Osteocyte (in vitro differentiated cells): ENCODE results near the gene RBMX. TPM values are rescaled to one million over a fixed set of nuclear protein-coding genes. Genes with fewer than 3 reads are reported as not detected.
"Not testable (repeated sequence)": the region's sequence is repeated elsewhere in the genome, so short reads cannot be mapped to it uniquely, and the experiment has no call there.

ENCODE experiments used
- DNase-seq: peaks from one replicate; pipeline ENCODE4 v3.0.0; 2021; ENCODE audit warnings: mixed read lengths; ENCODE audit not compliant: unreplicated experiment; ENCODE audit errors: extremely low spot score
- H3K27ac Mint-ChIP-seq: one replicate; pipeline ENCODE4 v1.8.0; 2021; ENCODE audit warnings: mild to moderate bottlenecking, mixed read lengths; ENCODE audit not compliant: unreplicated experiment
- H3K27me3 Mint-ChIP-seq: one replicate; pipeline ENCODE4 v1.8.0; 2021; ENCODE audit warnings: mixed read lengths; ENCODE audit not compliant: unreplicated experiment
- H3K36me3 Mint-ChIP-seq: one replicate; pipeline ENCODE4 v1.8.0; 2021; ENCODE audit warnings: mixed read lengths; ENCODE audit not compliant: unreplicated experiment
- H3K4me1 Mint-ChIP-seq: one replicate; pipeline ENCODE4 v1.8.0; 2021; ENCODE audit warnings: mixed read lengths; ENCODE audit not compliant: unreplicated experiment
- H3K4me3 Mint-ChIP-seq: one replicate; pipeline ENCODE4 v1.8.0; 2021; ENCODE audit warnings: mild to moderate bottlenecking, moderate library complexity, mixed read lengths; ENCODE audit not compliant: unreplicated experiment
- H3K9me3 Mint-ChIP-seq: one replicate; pipeline ENCODE4 v1.8.0; 2021; ENCODE audit warnings: mixed read lengths; ENCODE audit not compliant: unreplicated experiment
- CTCF ChIP-seq: fragments of 200-600 bp; sonication (generic); IDR thresholded peaks from 2 replicates; pipeline ENCODE4 v1.5.0; 2021; ENCODE audit warnings: antibody characterized with exemption, mild to moderate bottlenecking, moderate library complexity
- total RNA-seq: library from RNA; stranded (reverse); gene quantifications from 2 replicates; pipeline ENCODE4 v1.2.1, GENCODE V29; 2021

Gene RBMX
- total RNA-seq, 1 donor from 2014 or later: 181 TPM

- no peak for DNase-seq
- Mint-ChIP-seq H3K36me3 (no peaks in the 10 kb centered on the region), H3K4me1 (peaks cover 13% of the 10 kb centered on the region), H3K27ac (peak overlapping the region; percentile 91), H3K9me3 (no peaks in the 10 kb centered on the region), H3K4me3 (peak overlapping the region; percentile 86), H3K27me3 (no peaks in the 10 kb centered on the region)
- TF ChIP-seq CTCF: no peak
These were observed 30.1 kb upstream of the RBMX start for GRCh38 chrX:136910565-136911035.

GRCh38 chrX:136909706-136910564 lies 29.4 kb upstream of the RBMX start:
- DNase-seq: peak; percentile 89
- H3K27ac Mint-ChIP-seq: peak overlapping the region; percentile 91
- H3K9me3 Mint-ChIP-seq: no peaks in the 10 kb centered on the region
- peaks cover 13% of the 10 kb centered on the region for H3K4me1 Mint-ChIP-seq
- peak overlapping the region; percentile 86 for H3K4me3 Mint-ChIP-seq
- H3K27me3 Mint-ChIP-seq: no peaks in the 10 kb centered on the region
- H3K36me3 Mint-ChIP-seq: no peaks in the 10 kb centered on the region
- TF ChIP-seq CTCF: no peak

GRCh38 chrX:136909119-136909705 lies 28.7 kb upstream of the RBMX start:
- Mint-ChIP-seq H3K9me3 (no peaks in the 10 kb centered on the region), H3K4me1 (peaks cover 13% of the 10 kb centered on the region), H3K27ac (peak overlapping the region; percentile 91), H3K36me3 (no peaks in the 10 kb centered on the region), H3K4me3 (peak overlapping the region; percentile 86), H3K27me3 (no peaks in the 10 kb centered on the region)
- peak; percentile 90 for DNase-seq
- TF ChIP-seq CTCF: no peak

- Mint-ChIP-seq H3K27me3 (no peaks in the 10 kb centered on the region), H3K9me3 (no peaks in the 10 kb centered on the region), H3K4me1 (peaks cover 13% of the 10 kb centered on the region), H3K27ac (no peak overlapping the region), H3K36me3 (no peaks in the 10 kb centered on the region), H3K4me3 (no peak overlapping the region)
- TF ChIP-seq CTCF: no peak
- DNase-seq: no peak
These were observed 27.1 kb upstream of the RBMX start for GRCh38 chrX:136907621-136908020.

GRCh38 chrX:136906921-136907510 lies 26.5 kb upstream of the RBMX start:
- Mint-ChIP-seq H3K27ac (no peak overlapping the region), H3K9me3 (no peaks in the 10 kb centered on the region), H3K4me1 (peaks cover 13% of the 10 kb centered on the region), H3K36me3 (no peaks in the 10 kb centered on the region), H3K4me3 (no peak overlapping the region), H3K27me3 (no peaks in the 10 kb centered on the region)
- TF ChIP-seq CTCF: no peak
- no peak for DNase-seq

GRCh38 chrX:136904067-136904466 lies 23.5 kb upstream of the RBMX start:
- not testable (repeated sequence) for H3K36me3 Mint-ChIP-seq, H3K9me3 Mint-ChIP-seq, H3K4me3 Mint-ChIP-seq, H3K27ac Mint-ChIP-seq, DNase-seq, H3K4me1 Mint-ChIP-seq, H3K27me3 Mint-ChIP-seq

- H3K27me3 Mint-ChIP-seq, DNase-seq, H3K27ac Mint-ChIP-seq, H3K4me3 Mint-ChIP-seq, H3K4me1 Mint-ChIP-seq, H3K36me3 Mint-ChIP-seq, H3K9me3 Mint-ChIP-seq: not testable (repeated sequence)
These were observed 19.5 kb upstream of the RBMX start for GRCh38 chrX:136900071-136900470.
